HG03108 (cell line): Measurements from ENCODE around the gene SYNJ2.
A peak's percentile ranks its signal among the peaks of the same experiment; 100 is the strongest.
"Not testable (repeated sequence)": the region's sequence is repeated elsewhere in the genome, so short reads cannot be mapped to it uniquely, and the experiment has no call there.

Experiments used
- ATAC-seq: cut with Tn5 transposase; IDR thresholded peaks from one replicate; pipeline ENCODE4 v1.9.1; 2021; ENCODE audit warnings: moderate library complexity; ENCODE audit not compliant: unreplicated experiment

Gene SYNJ2, protein sequence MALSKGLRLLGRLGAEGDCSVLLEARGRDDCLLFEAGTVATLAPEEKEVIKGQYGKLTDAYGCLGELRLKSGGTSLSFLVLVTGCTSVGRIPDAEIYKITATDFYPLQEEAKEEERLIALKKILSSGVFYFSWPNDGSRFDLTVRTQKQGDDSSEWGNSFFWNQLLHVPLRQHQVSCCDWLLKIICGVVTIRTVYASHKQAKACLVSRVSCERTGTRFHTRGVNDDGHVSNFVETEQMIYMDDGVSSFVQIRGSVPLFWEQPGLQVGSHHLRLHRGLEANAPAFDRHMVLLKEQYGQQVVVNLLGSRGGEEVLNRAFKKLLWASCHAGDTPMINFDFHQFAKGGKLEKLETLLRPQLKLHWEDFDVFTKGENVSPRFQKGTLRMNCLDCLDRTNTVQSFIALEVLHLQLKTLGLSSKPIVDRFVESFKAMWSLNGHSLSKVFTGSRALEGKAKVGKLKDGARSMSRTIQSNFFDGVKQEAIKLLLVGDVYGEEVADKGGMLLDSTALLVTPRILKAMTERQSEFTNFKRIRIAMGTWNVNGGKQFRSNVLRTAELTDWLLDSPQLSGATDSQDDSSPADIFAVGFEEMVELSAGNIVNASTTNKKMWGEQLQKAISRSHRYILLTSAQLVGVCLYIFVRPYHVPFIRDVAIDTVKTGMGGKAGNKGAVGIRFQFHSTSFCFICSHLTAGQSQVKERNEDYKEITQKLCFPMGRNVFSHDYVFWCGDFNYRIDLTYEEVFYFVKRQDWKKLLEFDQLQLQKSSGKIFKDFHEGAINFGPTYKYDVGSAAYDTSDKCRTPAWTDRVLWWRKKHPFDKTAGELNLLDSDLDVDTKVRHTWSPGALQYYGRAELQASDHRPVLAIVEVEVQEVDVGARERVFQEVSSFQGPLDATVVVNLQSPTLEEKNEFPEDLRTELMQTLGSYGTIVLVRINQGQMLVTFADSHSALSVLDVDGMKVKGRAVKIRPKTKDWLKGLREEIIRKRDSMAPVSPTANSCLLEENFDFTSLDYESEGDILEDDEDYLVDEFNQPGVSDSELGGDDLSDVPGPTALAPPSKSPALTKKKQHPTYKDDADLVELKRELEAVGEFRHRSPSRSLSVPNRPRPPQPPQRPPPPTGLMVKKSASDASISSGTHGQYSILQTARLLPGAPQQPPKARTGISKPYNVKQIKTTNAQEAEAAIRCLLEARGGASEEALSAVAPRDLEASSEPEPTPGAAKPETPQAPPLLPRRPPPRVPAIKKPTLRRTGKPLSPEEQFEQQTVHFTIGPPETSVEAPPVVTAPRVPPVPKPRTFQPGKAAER (N-terminal part only)

DNA sequence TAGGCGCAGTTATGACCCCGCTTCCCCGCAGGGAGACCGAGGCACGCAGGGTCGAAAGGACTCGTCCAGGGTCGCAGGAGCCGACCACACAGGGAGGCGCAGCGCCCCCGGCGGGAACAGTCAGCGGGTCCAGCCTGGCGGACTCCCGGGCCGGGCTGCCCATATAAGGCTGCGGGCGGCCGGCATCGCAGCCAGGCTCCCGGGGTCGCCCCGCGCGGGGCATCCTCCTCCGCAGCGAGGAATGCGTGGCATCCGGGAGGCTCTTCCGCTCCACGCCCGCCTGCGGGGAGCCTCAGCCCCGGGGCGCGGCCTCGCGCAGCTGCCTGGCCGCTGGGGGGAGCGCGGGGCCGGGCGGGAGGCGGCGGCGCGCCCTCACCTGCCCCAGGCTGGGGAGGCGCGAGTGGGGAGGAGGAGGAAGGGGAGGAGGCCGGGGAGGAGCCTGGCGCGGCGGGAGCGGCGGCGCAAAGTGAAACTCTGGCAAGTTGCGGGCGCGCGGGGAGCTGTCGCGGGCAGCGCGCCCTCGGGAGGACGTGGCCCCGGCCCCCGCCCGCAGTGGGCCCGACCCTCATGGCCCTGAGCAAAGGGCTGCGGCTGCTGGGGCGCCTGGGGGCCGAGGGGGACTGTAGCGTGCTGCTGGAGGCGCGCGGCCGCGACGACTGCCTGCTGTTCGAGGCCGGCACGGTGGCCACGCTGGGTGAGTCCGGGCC lies at the start of gene SYNJ2:
Gene SYNJ2 (plus strand): TSS at position 469 of the 707 bp plus-strand sequence. CDS start 99 bp downstream, at position 568.
- ATAC-seq: peak; percentile 76

DNA sequence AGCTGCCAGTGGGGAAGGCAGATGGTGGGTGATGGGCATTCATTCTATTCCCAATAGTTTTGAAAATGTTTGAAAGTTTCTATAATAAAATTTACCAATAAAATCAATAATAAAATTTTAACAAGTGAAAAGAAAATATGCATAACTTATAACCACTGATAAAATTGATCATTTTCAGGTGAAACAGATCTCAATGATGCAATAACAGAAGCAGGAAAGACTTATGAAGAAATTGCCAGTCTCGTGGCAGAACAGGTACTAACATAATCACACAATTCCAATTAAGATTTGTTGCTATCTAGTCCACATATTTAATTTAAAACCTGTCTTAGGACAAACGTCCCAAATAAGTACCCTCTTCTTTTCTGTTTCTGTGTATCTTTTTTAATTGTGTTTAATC lies 45.9 kb upstream of the SYNJ2 start:
- ATAC-seq: no peak

DNA sequence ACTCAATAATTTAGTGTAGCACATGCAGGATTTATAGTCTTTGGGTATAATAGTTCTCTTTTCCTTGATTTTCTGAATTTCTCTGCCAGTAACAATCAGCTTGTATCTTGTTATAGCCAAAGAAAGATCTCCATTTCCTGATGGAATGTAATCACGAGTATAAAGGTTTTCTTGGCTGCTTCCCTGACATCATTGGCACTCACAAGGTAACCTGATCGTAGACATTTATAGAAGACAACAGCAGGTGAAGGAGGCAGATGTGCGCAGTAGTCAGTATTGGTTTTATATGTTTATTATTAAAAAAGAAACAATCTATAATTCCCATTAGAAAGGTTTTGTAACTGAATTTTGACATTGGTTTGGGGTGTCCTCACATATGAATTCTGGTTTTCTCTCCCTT lies 44.3 kb upstream of the SYNJ2 start:
- no peak for ATAC-seq

DNA sequence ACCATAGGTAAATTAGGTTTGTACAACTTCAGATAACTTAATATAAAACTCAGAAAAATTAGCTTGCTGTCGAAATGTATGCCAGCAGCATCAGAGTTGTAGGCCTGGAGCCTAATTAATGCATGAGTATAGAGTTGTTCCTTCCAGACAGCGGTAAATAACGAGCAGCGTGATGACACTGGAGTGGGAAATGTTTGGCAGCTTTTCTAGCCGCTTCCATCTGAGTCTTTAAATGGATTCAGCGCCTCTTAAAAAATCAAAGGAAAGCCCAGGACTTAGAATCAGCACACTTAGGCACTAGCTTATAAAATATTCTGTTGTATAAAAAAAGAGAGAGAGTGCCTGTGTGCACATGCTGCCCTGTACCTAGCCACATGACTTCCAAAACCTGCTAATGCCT lies 43.7 kb upstream of the SYNJ2 start:
- no peak for ATAC-seq

GRCh38 chr6:157940375-157941036 lies 41.2 kb upstream of the SYNJ2 start:
- ATAC-seq: not testable (repeated sequence)

DNA sequence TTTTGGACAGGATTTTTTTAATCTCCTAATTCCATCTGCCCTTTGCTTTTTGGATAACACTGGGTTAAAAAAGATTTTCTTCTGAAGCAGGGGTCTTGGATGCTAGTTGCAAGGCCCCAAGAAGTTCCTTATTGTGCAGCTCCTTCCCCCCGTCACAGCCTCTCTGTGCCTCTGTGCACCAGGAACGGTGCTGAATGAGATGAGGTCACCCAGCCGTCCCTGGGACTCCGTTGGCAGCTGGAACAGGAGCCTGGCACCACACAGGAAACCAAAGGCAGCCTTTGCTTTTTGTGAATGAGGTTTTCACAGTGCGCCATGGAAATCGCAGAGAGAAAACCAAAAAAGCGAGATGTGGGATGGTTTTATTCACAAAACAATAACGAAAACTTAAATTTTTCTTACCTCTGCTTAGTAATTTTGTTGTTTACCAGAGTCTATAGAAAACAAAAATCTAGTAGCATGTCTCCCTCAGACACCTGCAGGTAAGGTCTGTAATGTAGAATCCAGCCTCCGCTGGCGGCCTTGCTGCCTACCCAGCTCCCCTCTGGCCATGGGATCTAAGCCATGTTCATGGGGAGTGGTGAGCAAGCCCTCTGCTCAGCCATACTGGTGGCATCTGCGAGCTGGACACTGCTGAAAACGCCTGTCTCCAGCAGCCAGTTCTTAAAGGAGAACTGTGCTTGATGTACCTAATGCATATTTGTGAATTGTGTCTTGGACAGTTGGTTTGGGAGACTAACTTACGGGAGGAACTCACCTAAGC lies 40.4 kb upstream of the SYNJ2 start:
- ATAC-seq: no peak

DNA sequence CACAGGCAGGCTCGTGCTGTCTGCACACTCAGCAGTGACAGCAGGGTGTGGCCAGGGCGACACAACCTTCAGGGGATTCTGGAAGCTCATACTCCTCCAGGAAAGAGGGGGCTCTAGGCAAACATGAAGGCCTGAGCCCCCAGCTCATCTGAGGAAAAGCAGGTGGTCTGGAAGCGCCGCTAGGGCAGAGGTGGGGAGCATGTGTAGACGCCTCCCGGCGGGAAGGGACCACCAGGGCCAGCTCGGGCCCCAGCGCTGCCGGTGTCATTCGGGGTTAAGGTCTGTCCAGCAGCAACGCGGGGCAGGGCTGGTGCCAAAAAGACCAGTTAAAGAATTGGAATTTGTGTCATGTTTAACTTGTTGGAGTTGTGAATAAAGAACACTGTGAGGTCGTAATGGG lies 39.3 kb upstream of the SYNJ2 start:
- no peak for ATAC-seq

- no peak for ATAC-seq
Measured at GRCh38 chr6:157943249-157943963, 38.3 kb upstream of the SYNJ2 start.

DNA sequence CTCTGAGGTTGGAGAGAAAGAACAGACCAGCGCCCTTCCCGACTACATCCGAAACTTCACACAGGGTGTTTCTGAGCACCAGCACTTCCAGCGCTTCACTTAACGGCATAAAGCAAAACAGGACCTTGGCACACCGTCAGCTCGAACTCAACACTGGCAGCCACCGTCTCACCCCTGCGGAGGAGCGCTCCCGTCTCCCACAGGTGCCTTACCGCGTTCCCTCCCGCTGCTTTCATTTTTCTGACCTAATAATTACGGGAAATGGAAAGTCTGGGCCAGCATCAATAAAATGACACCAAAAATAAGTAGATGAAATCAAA lies 37.7 kb upstream of the SYNJ2 start:
- ATAC-seq: no peak

- ATAC-seq: no peak
Measured at GRCh38 chr6:157944983-157945931, 36.4 kb upstream of the SYNJ2 start.

DNA sequence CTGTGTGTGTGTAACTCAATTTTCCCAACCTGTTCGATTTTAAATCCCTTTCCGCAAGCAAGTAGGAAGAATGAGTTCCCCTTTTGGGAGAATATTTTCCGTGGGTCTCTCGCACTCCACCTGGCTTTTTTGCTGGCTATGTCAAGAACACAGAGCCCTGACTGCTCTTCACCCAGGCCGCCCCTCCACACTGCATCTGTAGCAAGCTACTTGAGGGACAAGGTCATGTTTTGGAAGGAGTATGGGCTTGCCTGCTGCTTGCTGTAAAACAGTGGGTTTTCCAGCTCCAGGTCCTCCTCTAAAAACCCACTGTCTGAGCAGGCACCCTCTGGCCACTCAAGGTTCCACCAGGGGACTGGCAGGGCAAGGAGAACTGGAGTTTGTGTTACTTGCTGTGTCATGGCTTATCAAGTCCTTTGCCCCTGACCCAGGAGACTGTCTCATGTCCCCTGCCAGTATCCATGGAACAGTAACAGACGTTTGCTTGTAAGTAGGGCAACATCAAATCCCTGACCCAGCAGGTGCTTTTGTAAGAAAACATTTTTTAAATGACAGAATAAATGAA lies 35.5 kb upstream of the SYNJ2 start:
- no peak for ATAC-seq

DNA sequence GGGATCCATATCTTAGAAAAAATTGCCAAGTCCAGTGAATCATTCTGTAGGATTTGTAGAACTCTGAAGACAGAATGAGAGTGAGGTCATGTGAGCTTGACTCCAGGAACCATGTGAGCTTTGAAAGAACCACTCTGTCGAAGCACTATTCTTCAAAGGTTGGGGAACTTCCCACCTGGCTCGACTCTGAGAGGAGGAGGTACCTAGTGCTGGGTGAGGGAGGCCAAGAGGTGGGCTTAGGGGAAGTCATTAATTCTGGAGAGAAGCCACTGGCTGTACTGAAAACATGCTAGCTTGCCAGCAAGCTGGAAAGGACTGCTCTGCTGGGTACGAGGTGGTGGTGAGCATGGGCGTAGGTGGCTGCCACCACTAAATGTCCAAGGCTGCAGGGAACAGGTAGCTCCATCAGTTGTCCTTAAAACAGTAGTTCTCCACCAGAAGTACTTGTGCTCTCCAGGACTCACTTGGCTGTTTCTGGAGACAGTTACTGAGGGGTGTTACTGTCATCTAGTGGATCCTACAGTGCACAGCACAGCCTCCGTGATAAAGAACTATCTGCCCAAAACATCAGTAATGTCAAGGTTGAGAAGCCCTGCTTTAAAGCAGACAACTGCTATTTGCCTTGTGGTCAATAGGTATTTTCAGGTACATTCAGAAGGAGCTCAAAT lies 34.7 kb upstream of the SYNJ2 start:
- no peak for ATAC-seq

GRCh38 chr6:157950899-157951298 lies 30.8 kb upstream of the SYNJ2 start:
- not testable (repeated sequence) for ATAC-seq

- no peak for ATAC-seq
Measured at GRCh38 chr6:157951828-157952227, 29.8 kb upstream of the SYNJ2 start.

- no peak for ATAC-seq
Measured at GRCh38 chr6:157952861-157953351, 28.8 kb upstream of the SYNJ2 start.

DNA sequence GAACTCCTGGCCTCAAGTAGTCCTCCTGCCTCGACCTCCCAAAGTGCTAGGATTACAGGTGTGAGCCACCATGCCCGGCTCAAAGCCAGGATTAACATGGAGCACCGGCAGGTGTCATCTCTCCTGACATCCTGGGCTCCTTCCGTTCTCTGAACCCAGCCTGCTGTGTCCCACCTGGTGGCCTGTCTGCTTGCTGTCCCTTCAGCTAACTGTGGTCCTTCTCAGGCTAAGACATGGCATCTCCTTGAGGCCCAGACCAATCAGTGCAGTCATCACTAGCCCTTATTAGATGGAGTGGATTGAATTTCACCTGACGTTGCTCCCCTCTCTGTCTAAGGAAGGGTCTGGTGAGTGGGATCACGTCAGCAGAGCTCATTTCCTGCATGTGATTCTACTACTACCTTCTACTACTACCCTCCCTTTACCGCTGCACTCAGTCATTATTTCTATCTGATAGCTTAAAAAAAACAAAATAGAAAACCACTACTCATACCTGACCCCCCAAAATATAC lies 28.0 kb upstream of the SYNJ2 start:
- no peak for ATAC-seq
